ENCODE results near the gene DR1.

- TF ChIP-seq POLR2A (IDR thresholded peaks at IDR 0.05) (no peak), CTCF (IDR thresholded peaks at IDR 0.05) (no peak), POLR2AphosphoS5 (IDR thresholded peaks at IDR 0.05) (no peak), EP300 (IDR thresholded peaks at IDR 0.05; ENCODE audit: low read depth) (no peak)
Measured at GRCh38 chr1:93317207-93317606, 28.5 kb upstream of the DR1 start.

All from transverse colon (tissue), 4 donors.